Mesothelial cell of epicardium (in vitro differentiated cells): ENCODE results near the gene CCDC88C. TPM values are rescaled to one million over a fixed set of nuclear protein-coding genes. Genes with fewer than 3 reads are reported as not detected.
A peak's percentile ranks its signal among the peaks of the same experiment; 100 is the strongest.

ENCODE experiments used
- DNase-seq, 2 experiments: peaks; one replicate each; pipeline ENCODE4 v3.0.0; 2021; ENCODE audit warnings: low spot score in 2 of 2; ENCODE audit not compliant: unreplicated experiment in 2 of 2
- H3K27ac Mint-ChIP-seq: 2 replicates; pipeline ENCODE4 v1.8.0; 2021; ENCODE audit warnings: mixed read lengths
- H3K27me3 Mint-ChIP-seq: 2 replicates; pipeline ENCODE4 v1.8.0; 2021; ENCODE audit warnings: low read depth, mixed read lengths
- H3K36me3 Mint-ChIP-seq: 2 replicates; pipeline ENCODE4 v1.8.0; 2021; ENCODE audit warnings: mixed read lengths
- H3K4me1 Mint-ChIP-seq: 2 replicates; pipeline ENCODE4 v1.8.0; 2021; ENCODE audit warnings: mixed read lengths
- H3K4me3 Mint-ChIP-seq: 2 replicates; pipeline ENCODE4 v1.8.0; 2021; ENCODE audit warnings: mild to moderate bottlenecking, moderate library complexity, mixed read lengths
- H3K9me3 Mint-ChIP-seq: 2 replicates; pipeline ENCODE4 v1.8.0; 2021; ENCODE audit warnings: mixed read lengths
- total RNA-seq: library from RNA; stranded (reverse); gene quantifications from 3 replicates; pipeline ENCODE4 v1.2.1, GENCODE V29; 2021
- TF ChIP-seq, protein P1 (sequence below): fragments of 200-600 bp; sonication (generic); IDR thresholded peaks from one replicate; pipeline ENCODE4 v1.5.0; 2021; ENCODE audit warnings: antibody characterized with exemption; ENCODE audit not compliant: unreplicated experiment

CCDC88C gene
- total RNA-seq, 1 donor from 2014 or later, result 23.7 TPM

DNA sequence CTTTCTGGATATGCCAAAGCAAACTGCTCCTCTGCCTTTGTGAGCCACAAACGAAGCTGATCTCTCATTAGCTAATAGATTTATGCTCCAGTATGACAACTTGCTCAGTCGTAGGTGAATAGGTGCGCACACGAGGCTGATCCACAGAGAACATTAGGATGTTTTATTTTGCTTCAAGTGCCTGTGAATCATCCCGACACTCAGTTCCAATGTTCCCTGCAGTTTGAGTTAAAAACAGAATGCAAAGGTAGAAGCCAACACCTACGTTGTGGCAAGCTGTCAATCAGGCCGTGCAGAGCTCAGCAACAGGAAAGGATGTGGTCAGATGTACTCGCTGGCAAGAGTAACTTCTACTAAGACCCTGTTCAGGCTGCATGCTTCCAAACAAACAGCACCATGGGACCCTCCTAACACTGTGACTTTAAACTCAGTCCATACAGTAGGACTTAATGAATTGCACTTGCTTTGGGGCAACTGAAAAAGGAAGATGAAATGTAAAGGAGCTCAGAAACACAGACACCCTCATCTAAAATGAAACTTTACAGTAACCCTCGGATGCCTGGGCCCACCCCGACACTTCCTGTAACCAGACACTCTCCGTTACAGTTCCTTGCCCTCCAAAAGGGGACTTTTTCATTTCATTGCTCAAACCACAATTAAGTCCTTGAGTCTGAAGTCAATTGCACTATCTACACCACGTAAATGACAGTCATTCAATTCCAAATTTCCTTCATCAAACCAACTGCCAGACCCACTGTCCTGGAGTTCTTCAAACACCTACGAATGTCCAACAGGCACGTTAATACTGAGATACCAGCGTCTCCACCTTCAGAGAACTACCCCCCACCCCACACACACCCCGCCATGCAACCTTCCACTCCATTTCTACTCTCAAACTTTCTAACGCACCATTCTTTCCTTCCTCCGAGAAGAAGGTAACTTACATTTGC is 1.6 kb downstream of the CCDC88C start:
- Mint-ChIP-seq H3K9me3 (no peaks in the 10 kb centered on the region), H3K36me3 (no peaks in the 10 kb centered on the region), H3K27ac (peak overlapping the region; percentile 26), H3K4me1 (peaks cover 36% of the 10 kb centered on the region), H3K4me3 (peak overlapping the region; percentile 73), H3K27me3 (peaks cover 28% of the 10 kb centered on the region)
- no peak for DNase-seq
- TF ChIP-seq, protein P1, sequence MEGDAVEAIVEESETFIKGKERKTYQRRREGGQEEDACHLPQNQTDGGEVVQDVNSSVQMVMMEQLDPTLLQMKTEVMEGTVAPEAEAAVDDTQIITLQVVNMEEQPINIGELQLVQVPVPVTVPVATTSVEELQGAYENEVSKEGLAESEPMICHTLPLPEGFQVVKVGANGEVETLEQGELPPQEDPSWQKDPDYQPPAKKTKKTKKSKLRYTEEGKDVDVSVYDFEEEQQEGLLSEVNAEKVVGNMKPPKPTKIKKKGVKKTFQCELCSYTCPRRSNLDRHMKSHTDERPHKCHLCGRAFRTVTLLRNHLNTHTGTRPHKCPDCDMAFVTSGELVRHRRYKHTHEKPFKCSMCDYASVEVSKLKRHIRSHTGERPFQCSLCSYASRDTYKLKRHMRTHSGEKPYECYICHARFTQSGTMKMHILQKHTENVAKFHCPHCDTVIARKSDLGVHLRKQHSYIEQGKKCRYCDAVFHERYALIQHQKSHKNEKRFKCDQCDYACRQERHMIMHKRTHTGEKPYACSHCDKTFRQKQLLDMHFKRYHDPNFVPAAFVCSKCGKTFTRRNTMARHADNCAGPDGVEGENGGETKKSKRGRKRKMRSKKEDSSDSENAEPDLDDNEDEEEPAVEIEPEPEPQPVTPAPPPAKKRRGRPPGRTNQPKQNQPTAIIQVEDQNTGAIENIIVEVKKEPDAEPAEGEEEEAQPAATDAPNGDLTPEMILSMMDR, result no peak

DNA sequence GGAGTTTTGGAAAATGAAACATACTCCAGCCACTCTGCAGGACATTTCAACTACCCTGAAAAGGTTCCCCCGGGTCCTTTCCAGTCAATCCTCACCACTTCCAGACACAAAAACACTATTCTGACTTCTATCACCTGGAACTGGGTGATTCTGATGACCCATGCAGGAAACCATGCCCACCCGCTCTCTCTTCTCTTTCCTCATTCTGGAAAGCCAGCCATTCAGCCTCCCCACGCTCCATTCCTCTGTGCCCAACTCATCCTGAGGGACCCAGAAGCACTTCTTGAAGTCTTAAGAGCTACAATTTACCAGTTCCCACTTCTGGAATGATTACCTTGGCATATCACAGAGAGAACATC is 3.2 kb downstream of the CCDC88C start:
- Mint-ChIP-seq H3K27ac (no peak overlapping the region), H3K36me3 (no peaks in the 10 kb centered on the region), H3K9me3 (no peaks in the 10 kb centered on the region), H3K4me1 (peaks cover 49% of the 10 kb centered on the region), H3K4me3 (no peak overlapping the region), H3K27me3 (peaks cover 28% of the 10 kb centered on the region)
- TF ChIP-seq, protein P1, result no peak
- DNase-seq, result no peak

DNA sequence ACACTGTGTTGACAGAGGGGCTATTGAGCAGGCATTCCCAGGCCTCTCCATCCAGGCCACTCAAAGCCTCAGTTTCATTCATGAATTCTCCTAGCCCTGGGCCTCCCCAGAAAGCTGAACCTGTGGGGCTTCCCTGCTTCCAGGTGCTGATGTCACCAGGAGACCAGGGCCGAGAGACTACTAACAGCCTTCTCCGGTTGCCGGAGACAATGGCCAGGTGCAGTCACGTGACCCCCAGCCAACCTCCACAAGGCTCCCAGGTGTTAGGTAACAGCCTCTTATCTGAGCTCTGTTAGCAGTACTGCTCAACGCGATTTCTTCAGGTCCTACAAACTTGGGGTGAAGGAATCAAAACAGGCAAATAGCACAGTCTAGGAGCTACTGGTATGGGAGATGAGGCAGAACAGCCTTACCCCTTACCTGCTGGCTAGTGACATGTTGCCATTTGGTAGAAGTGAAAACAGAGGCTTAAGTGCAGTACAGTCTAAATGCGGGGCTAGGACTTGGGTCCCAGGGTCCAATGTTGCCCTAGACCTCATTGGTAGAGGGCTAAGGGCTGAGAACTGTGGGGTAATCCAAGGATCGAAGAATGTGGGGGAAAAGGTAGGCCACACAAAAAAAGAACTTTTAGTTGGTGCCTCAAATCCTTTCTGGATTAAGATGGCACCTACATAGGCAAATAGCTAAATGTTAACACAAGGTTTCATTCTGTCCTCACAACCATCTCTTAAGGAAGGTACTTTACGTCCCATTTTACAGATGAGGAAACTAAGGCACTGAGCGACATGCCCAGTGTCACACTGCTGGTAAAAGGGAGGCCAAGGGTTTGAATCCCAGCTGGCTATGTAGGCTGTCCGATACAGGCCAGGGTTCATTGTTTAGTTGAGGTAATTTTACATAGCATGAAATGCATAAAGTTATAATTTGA is 3.8 kb downstream of the CCDC88C start:
- TF ChIP-seq, protein P1, result no peak
- no peaks in the 10 kb centered on the region for H3K9me3 Mint-ChIP-seq
- peaks cover 44% of the 10 kb centered on the region for H3K4me1 Mint-ChIP-seq
- H3K27ac Mint-ChIP-seq, result no peak overlapping the region
- no peak for DNase-seq
- no peaks in the 10 kb centered on the region for H3K36me3 Mint-ChIP-seq
- H3K4me3 Mint-ChIP-seq, result no peak overlapping the region
- peaks cover 25% of the 10 kb centered on the region for H3K27me3 Mint-ChIP-seq

GRCh38 chr14:91412939-91413338 is 4.7 kb downstream of the CCDC88C start:
- TF ChIP-seq, protein P1, result no peak
- no peak for DNase-seq
- H3K9me3 Mint-ChIP-seq, result no peaks in the 10 kb centered on the region
- peaks cover 23% of the 10 kb centered on the region for H3K27me3 Mint-ChIP-seq
- H3K4me3 Mint-ChIP-seq, result no peak overlapping the region
- no peak overlapping the region for H3K27ac Mint-ChIP-seq
- peaks cover 43% of the 10 kb centered on the region for H3K4me1 Mint-ChIP-seq
- H3K36me3 Mint-ChIP-seq, result no peaks in the 10 kb centered on the region

DNA sequence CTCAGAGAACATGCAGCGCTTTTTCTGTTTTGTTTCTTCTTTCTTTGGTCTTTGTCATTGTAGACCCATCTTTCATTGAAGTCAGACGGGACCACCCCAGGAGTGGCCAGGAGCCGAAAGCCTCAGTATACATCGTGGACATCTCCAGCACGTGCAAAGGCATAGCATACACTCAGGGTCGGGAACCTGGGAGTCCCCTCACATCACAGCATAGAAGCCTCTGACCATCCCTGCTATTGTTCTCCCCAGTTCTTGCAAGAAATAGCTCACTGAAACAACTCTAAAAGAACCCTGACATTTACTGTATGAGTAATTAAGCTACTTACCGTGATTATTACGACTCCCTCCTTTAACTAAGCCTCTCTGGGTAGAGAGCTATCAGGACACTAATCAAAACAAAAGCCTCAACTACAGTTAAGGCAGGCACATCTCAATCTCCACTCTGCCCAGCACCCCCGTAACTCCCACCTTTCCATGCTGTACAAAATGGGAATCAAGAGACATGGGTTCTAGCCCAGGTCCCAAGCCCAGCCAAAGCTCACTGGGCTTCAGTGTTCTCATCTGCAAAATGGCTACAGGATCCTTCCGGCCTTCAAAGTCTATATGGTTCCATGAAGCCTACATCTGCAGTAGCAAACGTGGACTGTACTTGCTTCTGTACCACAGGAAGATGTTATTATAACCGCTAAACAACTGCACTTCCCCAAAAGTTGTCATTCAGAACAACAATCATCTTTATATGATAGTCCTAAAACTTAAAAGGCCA is 6.7 kb downstream of the CCDC88C start:
- no peak overlapping the region for H3K4me3 Mint-ChIP-seq
- H3K9me3 Mint-ChIP-seq, result no peaks in the 10 kb centered on the region
- H3K27me3 Mint-ChIP-seq, result peaks cover 16% of the 10 kb centered on the region
- no peak overlapping the region for H3K27ac Mint-ChIP-seq
- H3K36me3 Mint-ChIP-seq, result peaks cover 5% of the 10 kb centered on the region
- DNase-seq, result no peak
- H3K4me1 Mint-ChIP-seq, result peaks cover 31% of the 10 kb centered on the region
- TF ChIP-seq, protein P1, result no peak
